ENCODE measurements around the gene RELT. TPM values are rescaled to one million over a fixed set of nuclear protein-coding genes. Genes with fewer than 3 reads are reported as not detected.

RELT gene
- total RNA-seq, 1 experiment from 2014 or later = 10.2 TPM

- Histone ChIP-seq H3K27ac (ENCODE audit: insufficient read length, low read depth, low read length) (no peak overlapping the region), H3K27me3 (ENCODE audit: insufficient read depth, low read length) (no peaks in the 10 kb centered on the region), H2BK5ac (ENCODE audit: insufficient read length, low read length) (no peak overlapping the region), H3K18ac (ENCODE audit: insufficient read length, low read depth, low read length) (no peak overlapping the region), H3K4me1 (ENCODE audit: insufficient read depth, low read length) (no peaks in the 10 kb centered on the region), H4K5ac (ENCODE audit: insufficient read length, low read depth, low read length) (no peak overlapping the region), H3K4me2 (ENCODE audit: insufficient read depth, insufficient read length, low read length) (no peak overlapping the region), H3K9me3 (ENCODE audit: control insufficient read depth, low read depth, low read length) (no peaks in the 10 kb centered on the region), H2BK120ac (ENCODE audit: low read depth, low read length, poor library complexity, severe bottlenecking) (no peak overlapping the region), H3K79me2 (ENCODE audit: insufficient read depth, low read length) (no peaks in the 10 kb centered on the region), H3K79me1 (ENCODE audit: insufficient read depth, low read depth, low read length, poor library complexity, severe bottlenecking) (no peaks in the 10 kb centered on the region), H2BK20ac (ENCODE audit: low read depth, low read length, poor library complexity, severe bottlenecking) (no peak overlapping the region), H3K14ac (ENCODE audit: insufficient read depth, low read length) (no peak overlapping the region), H4K8ac (replicated peaks; ENCODE audit: insufficient read length, low read depth, low read length) (no peak overlapping the region), H2BK12ac (ENCODE audit: insufficient read length, low read depth, low read length) (no peak overlapping the region), H2AK5ac (ENCODE audit: insufficient read length, low read length) (no peak overlapping the region), H3K23me2 (ENCODE audit: insufficient read length, low read depth, low read length, poor library complexity, severe bottlenecking) (no peaks in the 10 kb centered on the region), H2BK15ac (ENCODE audit: low read depth, low read length) (no peak overlapping the region), H3K23ac (ENCODE audit: insufficient read length, low read depth, low read length) (no peak overlapping the region), H2AFZ (ENCODE audit: low read length) (no peak overlapping the region), H4K20me1 (ENCODE audit: control insufficient read depth, insufficient read depth, insufficient read length) (no peaks in the 10 kb centered on the region), H3T11ph (ENCODE audit: low read length) (no peak overlapping the region), H3K56ac (ENCODE audit: insufficient read length, low read depth, low read length) (no peak overlapping the region), H3K9ac (ENCODE audit: extremely low read depth, insufficient read length, low read length) (no peak overlapping the region), H4K91ac (ENCODE audit: insufficient read length, low read depth, low read length) (no peak overlapping the region), H3K4ac (ENCODE audit: low read depth, low read length) (no peak overlapping the region)
- peaks cover 0 to 2% (median 0%) of the 10 kb centered on the region in 3 experiments; a peak in 2 of 7 replicates for H3K36me3 Mint-ChIP-seq (ENCODE audit: insufficient read depth in 1 of 3, low read depth in 3 of 3)
- H3K4me1 Mint-ChIP-seq = peaks cover 31 to 47% of the 10 kb centered on the region in 2 experiments
- no CpG with 5 or more reads among the region's 8 CpGs for WGBS (ENCODE audit: extremely low coverage, insufficient read length, low lambda C conversion rate)
- TF ChIP-seq CTCF (conservative IDR thresholded peaks at IDR 0.05) = no peak
- peak overlapping the region in 2 of 3 experiments; percentile 73 to 77; a peak in 2 of 7 replicates for H3K27ac Mint-ChIP-seq
- DNase-seq = no peak
- H3K9me3 Mint-ChIP-seq = no peaks in the 10 kb centered on the region
- no peak overlapping the region for H3K4me3 Mint-ChIP-seq
- no peaks in the 10 kb centered on the region; the same call in 1 of the 2 replicates for H3K27me3 Mint-ChIP-seq (ENCODE audit: low read depth)
Observed at GRCh38 chr11:73386016-73386415, 9.8 kb downstream of the RELT start.

All from H9 (cell line).